ENCODE results near the gene ANO4. TPM values are rescaled to one million over a fixed set of nuclear protein-coding genes. Genes with fewer than 3 reads are reported as not detected.

Gene ANO4
- total RNA-seq, 1 experiment from 2014 or later: 5.7 TPM

GRCh38 chr12:100868487-100868886, 73.9 kb downstream of the ANO4 start:
- Mint-ChIP-seq H3K4me1 (peaks cover 3 to 9% of the 10 kb centered on the region in 2 experiments; a peak in 2 of 4 replicates), H3K27ac (no peak overlapping the region)

More at GRCh38 chr12:100868487-100868886, 73.9 kb downstream of the ANO4 start:
- no peak overlapping the region for H2BK120ac ChIP-seq (ENCODE audit: low read depth, low read length, poor library complexity, severe bottlenecking)
- no peaks in the 10 kb centered on the region for H3K27me3 Mint-ChIP-seq (ENCODE audit: low read depth)
- H3K79me1 ChIP-seq (ENCODE audit: insufficient read depth, low read depth, low read length, poor library complexity, severe bottlenecking): no peaks in the 10 kb centered on the region
- no peak overlapping the region for H3K56ac ChIP-seq (ENCODE audit: insufficient read length, low read depth, low read length)
- H3T11ph ChIP-seq (ENCODE audit: low read length): no peak overlapping the region
- H3K27ac ChIP-seq (ENCODE audit: insufficient read length, low read depth, low read length): no peak overlapping the region
- no peak overlapping the region for H2BK20ac ChIP-seq (ENCODE audit: low read depth, low read length, poor library complexity, severe bottlenecking)
- no peaks in the 10 kb centered on the region for H3K9me3 ChIP-seq (ENCODE audit: control insufficient read depth, low read depth, low read length)
- H2BK15ac ChIP-seq (ENCODE audit: low read depth, low read length): no peak overlapping the region
- no peak overlapping the region for H3K4ac ChIP-seq (ENCODE audit: low read depth, low read length)
- no peak overlapping the region for H3K14ac ChIP-seq (ENCODE audit: insufficient read depth, low read length)
- no peaks in the 10 kb centered on the region; the same call in 1 of the 2 replicates for H3K4me1 ChIP-seq (ENCODE audit: insufficient read depth, low read length)
- no peaks in the 10 kb centered on the region for H3K23me2 ChIP-seq (ENCODE audit: insufficient read length, low read depth, low read length, poor library complexity, severe bottlenecking)
- no peak overlapping the region for H2AFZ ChIP-seq (ENCODE audit: low read length)
- no peak overlapping the region for H3K9ac ChIP-seq (ENCODE audit: extremely low read depth, insufficient read length, low read length)
- WGBS (ENCODE audit: extremely low coverage, insufficient read length, low lambda C conversion rate): no CpG with 5 or more reads among the region's 1 CpG
- no peak overlapping the region for H3K4me3 Mint-ChIP-seq
- no peaks in the 10 kb centered on the region for H3K27me3 ChIP-seq (ENCODE audit: insufficient read depth, low read length)
- no peaks in the 10 kb centered on the region for H4K20me1 ChIP-seq (ENCODE audit: control insufficient read depth, insufficient read depth, insufficient read length)
- no peak overlapping the region for H2AK5ac ChIP-seq (ENCODE audit: insufficient read length, low read length)
- H3K79me2 ChIP-seq (ENCODE audit: insufficient read depth, low read length): no peaks in the 10 kb centered on the region
- H3K4me2 ChIP-seq (ENCODE audit: insufficient read depth, insufficient read length, low read length): no peak overlapping the region
- H2BK5ac ChIP-seq (ENCODE audit: insufficient read length, low read length): no peak overlapping the region
- H3K18ac ChIP-seq (ENCODE audit: insufficient read length, low read depth, low read length): no peak overlapping the region
- peaks cover 0 to 6% (median 5%) of the 10 kb centered on the region in 3 experiments; a peak in 5 of 7 replicates for H3K36me3 Mint-ChIP-seq (ENCODE audit: insufficient read depth in 1 of 3, low read depth in 3 of 3)
- no peak for DNase-seq
- no peak overlapping the region for H2BK12ac ChIP-seq (ENCODE audit: insufficient read length, low read depth, low read length)
- H3K23ac ChIP-seq (ENCODE audit: insufficient read length, low read depth, low read length): no peak overlapping the region
- H4K5ac ChIP-seq (ENCODE audit: insufficient read length, low read depth, low read length): no peak overlapping the region
- H4K91ac ChIP-seq (ENCODE audit: insufficient read length, low read depth, low read length): no peak overlapping the region
- H4K8ac ChIP-seq (replicated peaks; ENCODE audit: insufficient read length, low read depth, low read length): no peak overlapping the region
- TF ChIP-seq, protein P1, sequence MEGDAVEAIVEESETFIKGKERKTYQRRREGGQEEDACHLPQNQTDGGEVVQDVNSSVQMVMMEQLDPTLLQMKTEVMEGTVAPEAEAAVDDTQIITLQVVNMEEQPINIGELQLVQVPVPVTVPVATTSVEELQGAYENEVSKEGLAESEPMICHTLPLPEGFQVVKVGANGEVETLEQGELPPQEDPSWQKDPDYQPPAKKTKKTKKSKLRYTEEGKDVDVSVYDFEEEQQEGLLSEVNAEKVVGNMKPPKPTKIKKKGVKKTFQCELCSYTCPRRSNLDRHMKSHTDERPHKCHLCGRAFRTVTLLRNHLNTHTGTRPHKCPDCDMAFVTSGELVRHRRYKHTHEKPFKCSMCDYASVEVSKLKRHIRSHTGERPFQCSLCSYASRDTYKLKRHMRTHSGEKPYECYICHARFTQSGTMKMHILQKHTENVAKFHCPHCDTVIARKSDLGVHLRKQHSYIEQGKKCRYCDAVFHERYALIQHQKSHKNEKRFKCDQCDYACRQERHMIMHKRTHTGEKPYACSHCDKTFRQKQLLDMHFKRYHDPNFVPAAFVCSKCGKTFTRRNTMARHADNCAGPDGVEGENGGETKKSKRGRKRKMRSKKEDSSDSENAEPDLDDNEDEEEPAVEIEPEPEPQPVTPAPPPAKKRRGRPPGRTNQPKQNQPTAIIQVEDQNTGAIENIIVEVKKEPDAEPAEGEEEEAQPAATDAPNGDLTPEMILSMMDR (conservative IDR thresholded peaks at IDR 0.05): no peak
- H3K9me3 Mint-ChIP-seq: peaks cover 4 to 5% of the 10 kb centered on the region in 2 experiments; a peak in 4 of 5 replicates
